ENCODE data around the gene FBXO47. TPM values are rescaled to one million over a fixed set of nuclear protein-coding genes. Genes with fewer than 3 reads are reported as not detected.

FBXO47 gene, protein sequence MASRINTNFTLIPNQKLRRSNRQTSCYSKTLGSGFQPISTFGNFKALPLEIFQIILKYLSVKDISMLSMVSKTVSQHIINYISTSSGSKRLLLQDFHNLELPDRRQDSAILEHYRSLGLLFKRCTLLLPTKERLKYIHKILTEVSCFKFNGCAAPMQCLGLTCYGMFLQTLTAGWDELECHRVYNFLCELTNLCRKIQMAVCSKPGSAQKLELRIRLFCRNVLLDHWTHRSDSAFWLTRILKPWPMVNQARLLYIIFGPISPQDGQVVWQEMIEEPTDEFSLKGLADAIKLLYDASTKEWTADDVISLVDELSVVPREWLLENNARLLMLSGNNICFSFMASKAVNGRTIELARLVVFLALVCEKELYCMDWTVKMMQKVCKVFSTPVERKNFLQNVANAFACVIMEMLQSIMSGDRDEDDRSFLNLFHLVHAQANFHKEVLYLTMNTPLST
- polyA plus RNA-seq (ENCODE audit: insufficient read length in 12 of 12) = not detected
- long read RNA-seq, donor 1 = 0 reads
- long read RNA-seq, donor 2 = 0 reads
- long read RNA-seq, donor 3 = 0 reads
- long read RNA-seq, donor 4 = 0 reads
- long read RNA-seq, donor 5 = 0 reads
- long read RNA-seq, donor 6 = 0 reads
- long read RNA-seq, donor 7 = 0 reads
- long read RNA-seq, donor 8 = 0 reads
- long read RNA-seq, donor 9 = 0 reads
- long read RNA-seq, donor 10 = 0 reads
- long read RNA-seq, donor 11 = 0 reads

DNA sequence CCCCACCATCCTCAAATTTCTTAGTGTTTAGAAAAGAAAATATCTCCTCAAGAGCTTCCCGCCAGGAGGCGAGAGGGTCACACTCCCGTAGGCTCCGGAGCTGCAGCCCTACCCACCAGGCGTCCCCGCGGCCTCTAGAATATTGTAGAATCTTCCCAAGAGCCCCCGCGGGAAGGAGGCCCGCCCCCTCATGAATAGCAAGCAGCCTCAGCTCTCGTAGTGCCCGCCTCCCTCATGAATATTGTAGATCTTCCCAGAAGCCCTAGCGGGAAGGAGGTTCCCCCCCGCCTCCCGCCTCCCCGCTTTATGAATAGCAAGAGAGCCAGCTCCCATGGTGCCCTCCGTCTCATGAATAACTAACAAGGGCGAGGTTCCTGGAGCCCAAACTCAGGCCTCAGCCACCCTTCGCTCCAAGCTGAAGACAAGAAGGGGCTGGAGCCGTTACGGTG is at the start of gene FBXO47:
Gene FBXO47 (minus strand): TSS at position 114 of the 449 bp plus-strand sequence. CDS start 4,378 bp downstream, outside the sequence.
- peak; percentile 88 for DNase-seq

DNA sequence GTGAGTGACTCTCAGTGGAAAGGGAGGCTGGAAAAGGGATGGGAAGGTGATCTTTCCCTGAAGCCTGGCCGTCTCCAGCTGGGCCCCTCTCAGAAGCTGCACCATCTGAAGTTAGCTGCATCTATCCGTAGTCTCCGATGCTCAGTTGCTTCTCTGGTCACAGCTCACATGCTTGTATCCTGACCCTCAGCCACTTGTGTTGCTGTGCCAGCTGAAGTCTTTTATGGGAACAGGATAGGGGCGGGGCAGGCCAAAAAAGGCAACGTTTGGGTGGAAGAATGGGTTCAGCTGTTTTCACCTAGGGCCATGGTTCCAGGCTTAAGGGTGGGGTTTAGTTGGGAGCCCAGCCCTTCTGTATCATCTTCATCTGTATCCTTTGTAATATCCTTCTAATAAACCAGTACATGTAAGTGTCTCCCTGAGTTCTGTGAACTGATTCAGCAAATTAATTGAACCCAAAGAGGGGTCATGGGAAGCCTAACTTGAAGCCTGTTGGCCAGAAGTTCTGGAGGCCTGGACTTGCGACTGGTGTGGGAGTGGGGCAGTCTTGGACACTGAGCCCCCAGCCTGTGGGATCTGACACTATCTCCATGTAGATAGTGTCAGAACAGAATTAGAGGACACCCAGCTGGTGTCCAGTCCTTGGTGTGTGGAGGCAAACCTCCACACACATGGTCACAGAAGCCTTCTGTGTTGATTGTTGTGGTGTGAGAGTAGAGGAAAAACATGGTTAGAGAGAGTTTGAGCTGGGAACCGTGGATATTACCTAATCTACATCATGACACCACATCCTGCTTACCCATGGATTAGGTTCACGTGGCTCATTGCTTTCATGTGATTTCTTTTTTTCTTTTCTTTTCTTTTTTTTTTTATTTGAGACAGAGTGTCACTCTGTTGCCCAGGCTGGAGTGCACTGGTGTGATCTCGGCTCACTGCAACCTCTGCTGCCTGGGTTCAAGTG is 49.3 kb upstream of the FBXO47 start:
- no peak for DNase-seq

DNA sequence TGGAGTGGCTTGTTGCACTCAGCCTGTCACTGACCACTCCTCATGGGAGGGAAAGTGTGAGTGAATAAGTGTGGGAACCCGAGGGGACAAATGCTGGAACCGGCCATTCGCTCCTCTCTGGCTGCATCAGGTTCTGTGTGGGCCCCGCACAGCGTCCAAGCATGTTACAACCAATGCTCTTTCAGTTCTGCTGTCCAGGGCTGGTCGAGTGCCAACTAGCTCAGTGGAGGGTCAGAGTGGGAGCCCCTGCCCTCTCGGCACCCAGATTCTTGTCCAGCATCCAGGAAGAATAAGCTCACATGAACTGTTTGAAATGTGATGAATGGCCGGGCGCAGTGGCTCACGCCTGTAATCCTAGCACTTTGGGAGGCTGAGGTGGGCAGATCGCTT is 48.3 kb upstream of the FBXO47 start:
- DNase-seq = no peak

DNA sequence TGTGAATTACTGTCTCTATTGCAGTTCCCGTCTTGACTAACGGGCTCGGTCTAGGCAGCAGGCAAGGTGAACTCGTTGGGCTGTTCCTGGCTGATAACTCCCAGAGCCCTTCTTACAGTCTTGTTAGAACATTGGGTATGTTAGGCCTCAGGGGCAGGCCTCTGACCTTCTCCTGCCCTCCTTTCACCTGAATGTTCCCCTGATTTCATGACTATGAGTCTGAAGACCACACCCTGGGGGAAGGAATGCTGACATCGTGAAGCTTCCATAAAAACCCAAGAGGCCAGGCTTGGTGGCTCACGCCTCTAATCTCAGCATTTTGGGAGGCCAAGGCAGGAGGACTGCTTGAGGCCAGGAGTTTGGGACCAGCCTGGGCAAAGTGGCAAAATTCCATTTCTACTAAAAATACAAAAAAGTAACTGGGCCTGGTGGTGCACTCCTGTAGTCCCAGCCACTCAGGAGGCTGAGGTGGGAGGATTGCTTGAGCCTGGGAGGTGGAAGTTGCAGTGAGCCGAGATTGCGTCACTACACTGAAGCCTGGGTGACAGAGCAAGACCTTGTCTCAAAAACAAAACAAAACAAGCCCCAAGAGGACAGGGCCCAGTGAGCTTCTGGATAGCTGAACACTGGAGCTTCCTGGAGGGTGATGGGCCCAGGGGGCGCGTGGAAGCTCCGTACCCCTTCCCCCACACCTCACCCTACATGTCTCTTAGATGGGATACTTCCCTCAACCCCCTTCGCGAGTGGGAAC is 47.8 kb upstream of the FBXO47 start:
- DNase-seq = no peak

DNA sequence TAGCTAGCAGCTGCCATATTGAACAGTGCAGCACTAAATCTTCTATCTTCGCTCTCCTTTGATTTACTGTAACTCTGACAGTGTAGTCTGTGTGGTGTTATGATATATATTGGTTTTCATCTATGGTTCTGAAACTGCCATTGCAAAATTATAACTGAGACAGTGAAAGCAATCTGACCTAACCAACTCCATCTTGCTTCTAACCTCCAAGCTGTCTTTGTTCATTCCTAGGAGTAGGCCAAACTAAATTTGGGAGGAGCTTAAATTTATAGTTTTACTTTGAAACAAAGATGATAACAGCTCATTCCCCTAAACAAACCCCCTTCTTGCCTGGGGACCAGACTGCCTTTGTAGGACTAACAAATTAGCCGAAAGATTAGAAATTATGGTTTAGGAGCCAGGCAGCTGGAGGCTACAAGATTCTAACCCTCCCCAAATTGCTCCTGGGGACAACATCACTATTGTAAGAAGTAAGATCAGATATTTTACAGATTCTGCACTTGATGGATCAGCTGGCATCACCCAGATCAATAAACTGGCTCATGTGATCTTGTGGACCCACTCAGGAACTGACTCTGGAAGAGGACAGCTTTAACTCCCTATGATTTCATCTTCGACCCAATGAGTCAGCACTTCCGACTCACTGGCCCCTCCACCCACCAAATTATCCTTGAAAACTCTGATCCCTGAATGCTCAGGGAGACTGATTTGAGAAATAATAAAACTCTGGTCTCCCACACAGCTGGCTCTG is 47.0 kb upstream of the FBXO47 start:
- no peak for DNase-seq

DNA sequence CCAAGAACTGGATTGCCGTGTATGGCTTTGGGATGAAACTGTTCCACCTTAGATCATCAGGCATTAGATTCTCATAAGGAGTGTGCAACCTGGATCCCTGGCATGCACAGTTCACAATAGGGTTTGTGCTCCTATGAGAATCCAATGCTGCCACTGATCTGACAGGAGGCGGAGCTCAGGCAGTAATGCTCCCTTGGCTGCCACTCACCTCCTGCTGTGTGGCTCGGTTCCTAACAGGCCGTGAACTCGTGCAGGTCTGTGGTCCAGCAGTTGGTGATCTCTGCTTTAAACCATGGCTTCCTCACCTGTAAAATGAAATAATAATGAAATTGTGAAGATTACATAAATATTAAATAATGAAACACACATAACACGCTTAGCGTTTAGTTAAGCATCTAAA is 45.5 kb upstream of the FBXO47 start:
- DNase-seq = no peak

DNA sequence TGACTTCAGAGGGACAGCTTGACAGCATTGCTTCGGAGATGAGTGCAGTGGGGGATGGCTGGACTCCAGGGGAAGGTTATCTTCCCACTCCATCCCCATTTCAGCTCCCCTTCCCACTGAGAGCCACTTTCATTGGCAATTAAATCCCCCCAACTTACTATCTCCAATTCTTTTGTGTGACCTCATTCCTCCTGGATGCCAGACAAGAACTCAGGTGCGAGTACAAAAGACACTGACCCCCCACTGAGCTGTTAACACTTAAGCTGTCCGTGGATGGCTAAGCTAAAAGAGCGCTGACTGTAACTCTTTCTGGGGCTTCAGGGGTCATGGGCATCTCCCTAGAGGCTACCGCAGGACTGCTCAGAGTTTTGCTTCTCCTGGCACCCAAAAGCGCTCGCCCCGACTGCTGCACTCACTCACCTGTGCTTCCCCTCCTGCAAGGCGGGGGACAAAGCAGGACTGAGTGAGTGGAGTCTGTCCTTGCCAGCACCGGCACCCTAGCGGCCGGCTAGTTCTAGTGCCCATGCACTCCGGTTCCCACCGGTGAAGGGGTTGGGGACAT is 44.8 kb upstream of the FBXO47 start:
- DNase-seq = no peak

DNA sequence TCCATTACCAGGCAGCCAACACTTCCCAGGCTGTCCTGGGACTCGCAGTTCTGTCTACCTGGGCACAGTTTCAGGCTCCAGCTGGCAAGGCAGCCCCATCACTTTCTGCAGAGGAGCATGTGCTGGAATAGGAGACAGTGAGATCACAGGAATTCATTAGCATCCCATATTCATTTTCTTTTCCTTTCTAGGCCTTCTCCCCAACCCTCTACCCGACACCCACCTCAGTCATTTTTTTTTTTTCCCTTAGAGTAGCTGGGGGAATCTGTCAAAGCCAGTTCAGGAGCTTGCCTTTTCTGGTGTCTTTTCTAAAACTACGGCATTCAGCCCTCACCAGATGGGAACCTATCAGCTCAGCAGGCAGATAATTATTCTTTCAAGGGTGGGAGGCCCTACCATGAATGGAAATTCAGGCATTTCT is 42.4 kb upstream of the FBXO47 start:
- no peak for DNase-seq

DNA sequence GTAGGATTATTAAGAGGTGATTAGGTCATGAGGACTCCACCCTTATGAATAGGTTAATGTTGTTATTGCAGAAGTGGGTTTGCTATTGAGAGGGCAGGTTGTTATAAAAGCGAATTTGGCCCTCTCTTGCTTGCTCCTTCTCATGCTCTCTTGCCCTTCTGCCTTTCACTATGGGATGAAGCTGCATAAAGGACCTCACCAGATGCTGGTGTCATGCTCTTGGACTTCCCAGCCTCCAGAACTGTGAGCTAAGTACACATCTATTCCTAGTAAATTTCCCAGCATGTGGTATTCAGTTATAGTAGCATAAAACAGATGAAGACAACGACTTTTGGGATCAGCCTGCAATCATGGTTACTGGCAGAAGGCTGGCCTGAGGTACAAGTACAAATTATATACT is 41.4 kb upstream of the FBXO47 start:
- no peak for DNase-seq

DNA sequence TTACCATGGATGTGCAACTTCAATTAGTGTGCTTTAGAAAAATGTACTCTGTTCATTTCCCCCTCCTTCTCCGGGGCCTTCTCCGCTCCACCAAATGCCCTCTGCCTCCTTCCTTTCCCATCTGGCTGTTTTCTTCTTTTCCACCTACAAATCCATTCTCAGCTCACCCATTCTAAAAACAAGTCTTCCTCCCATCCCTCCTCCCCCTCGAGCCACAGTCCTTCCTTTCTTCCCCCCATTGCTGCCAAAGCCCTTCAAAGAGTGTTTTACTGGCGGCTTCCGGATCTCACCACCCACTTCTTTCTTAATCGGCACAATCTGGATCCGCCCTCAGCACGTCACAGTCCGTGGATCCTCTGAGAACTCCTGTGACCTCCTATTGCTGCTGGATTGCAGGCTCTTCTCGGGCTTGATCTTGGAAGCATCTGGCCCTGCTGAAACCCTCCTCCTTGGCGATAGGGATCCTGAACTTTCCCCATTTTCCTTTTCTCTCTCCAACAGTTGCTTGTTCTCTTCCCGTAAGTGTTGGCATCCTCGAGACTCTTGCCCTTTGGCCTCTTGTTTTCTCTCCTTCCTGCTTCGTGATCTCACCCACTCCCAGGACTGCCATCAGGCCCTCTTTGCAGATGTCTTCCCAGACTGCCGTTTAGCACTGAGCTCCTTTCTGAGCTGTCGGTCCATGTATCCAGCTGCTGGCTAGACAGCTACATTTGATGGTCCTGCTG is 36.0 kb upstream of the FBXO47 start:
- peak; percentile 49 for DNase-seq

DNA sequence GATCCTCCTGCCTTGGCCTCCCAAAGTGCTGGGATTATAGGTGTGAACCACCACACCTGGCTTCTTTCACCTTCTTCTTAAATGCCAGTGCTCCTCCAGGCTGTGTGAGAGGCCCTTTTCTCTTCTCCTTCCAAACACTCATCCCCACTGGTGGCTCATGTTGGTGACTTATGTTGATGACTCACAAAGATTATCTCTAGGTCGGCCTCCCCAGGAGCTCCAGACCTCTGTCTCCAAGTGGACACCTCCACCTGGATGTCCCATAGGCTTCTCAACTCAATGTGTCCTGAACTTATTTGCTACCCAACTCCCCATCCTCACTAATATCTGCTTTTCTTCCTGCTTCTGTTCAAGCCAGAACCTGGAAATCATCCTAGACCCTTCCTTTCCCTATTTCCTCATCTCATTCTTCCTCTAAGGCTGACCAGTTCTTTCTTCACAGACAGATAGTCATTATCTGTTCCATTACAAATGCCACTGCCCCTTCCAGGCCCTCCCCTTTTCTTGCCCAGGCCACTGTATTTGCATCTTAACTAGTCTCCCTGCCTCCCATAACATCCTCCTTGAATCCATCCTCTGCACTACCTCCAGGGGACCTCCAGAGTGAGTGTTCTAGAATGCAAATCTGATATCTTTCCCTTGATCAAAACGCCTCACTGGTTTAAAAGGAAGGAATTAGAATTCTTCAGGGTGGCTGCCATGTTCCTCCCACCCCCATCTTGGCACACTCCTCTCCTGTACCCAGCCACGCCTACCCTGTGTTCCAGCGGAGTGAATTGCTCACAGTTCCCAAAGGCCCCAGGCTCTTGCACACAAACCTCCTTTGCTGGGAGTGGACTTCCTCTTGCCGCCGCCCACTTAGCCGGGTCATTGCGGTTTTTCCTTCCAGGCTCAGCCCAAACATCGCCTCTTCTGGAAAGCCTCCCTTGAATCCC is 34.8 kb upstream of the FBXO47 start:
- peak; percentile 36 for DNase-seq

DNA sequence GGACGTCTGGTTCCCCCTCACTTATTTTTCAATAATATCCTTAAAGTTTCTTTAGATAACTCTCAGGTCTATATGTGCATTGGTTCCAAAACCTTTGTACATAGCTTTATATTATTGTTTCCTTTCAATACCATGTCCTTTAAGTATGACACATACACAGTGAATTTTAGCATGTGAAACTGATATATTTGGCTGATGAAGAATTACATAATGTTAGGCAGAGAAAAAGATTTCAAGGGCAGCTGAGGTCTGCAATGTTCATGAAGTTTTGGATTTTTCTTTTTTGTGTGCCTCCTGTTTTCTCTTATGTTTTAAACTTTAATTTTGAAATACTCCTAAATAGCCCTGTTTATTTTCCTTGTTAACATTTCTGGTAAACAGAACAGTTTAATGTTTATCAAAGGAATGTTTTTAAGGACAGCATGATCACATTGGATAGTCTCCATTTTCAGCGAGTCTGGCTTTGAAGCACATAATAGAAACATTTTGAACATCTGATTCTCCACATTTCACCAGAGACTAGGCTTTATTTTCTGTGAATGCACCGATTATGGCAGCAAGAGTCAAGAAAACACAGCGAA is 32.9 kb upstream of the FBXO47 start:
- DNase-seq = no peak

DNA sequence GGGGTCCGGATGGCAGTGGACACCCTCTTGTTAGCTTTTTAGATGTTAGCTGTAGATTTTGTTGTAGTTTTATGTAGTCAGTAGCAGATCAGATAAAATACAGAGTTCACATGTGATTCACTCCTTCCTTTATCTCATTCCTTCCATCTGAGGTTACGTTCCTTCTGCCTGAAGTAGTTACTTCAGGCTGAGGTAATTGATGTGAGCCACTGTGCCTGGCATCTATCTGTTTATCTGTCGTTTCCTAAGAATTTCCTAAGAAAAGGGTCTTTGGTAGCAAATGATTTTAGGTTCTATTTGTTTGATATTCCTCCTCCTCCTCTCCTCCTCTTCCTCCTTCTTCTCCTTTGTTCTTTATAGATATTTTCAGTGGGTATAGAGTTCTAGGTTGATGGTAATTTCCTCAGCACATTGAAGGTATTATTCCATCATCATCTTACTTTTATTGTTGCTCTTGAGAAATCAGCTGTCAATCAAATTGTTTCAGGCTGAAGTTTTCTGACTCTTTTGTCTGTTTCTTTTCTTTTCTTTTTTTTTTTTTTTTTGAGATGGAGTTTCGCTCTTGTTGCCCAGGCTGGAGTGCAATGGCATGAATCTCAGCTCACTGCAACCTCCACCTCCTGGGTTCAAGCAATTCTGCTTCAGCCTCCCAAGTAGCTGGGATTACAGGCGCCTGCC is 29.6 kb upstream of the FBXO47 start:
- no peak for DNase-seq

DNA sequence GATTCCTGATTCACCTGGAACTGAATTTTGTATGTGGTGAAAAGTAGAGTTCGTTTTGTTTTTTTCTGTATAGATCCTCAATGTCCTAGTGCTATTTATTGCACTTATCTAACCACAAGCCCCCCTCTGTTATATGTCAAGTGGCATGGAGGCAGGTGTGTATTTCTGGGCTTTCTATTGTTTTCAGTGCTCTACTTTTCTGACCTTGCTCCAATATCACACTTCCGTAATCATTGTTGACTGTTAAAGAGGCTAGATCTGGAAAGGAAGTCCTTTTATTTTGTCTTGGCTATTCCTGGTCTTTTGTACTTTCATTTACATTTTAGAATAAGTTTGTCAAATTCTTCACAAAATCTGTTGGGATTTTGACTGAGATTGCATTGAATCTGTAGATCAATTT is 26.8 kb upstream of the FBXO47 start:
- DNase-seq = no peak

DNA sequence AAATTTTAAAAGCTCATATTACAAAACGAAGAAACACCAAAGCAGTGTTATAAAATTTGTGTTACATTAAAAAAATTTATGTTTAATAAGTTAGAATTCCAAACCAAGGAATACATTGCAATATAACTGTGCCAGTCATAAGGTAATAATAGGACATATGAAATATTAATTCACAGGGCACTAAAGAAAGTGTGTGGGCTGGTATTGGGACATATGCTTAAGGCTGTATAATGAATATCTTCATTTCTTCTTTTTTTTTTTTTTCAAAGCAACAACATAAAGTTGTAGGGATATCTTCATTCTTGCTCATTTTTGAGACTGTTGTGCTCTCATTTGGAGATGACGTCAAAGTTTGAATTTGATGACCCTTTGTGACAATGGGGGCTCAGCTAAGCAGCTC is 17.5 kb upstream of the FBXO47 start:
- DNase-seq = no peak

DNA sequence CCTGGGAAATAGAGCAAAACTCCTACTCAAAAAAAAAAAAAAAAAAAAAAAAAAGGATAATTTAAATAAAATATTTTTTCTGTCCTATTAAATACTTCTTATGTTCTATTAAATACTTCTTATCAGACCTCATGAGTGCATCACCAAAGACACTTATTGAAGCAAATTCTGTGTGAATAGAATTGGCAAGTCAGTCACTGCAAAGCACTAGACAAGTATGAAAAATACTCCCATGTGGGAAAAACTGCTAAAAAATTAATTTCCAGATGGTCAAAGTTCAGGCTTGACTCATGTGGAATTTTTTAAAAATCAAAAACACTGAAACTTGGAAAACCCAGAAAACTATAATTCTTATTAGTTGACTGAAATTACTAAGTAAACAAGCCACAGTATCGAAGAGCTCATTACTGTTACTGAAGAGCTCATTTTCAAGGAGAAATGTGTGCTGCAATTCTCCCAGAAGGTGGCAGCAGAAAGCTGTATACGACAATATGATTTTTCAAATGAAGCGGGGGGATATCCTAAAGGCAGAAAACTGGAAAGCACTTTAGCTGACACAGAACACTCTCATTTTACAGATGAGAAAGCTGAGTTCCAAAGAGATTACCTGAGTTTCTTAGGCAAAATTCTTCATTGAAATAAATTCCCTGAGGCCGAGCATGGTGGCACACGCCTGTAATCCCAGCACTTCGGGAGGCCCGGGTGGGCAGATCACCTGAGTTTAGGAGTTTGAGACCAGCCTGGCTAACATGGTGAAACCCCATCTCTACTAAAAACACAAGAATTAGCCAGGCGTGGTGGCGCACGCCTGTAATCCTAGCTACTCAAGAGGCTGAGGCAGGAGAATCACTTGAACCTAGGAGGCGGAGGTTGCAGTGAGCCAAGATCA is 15.9 kb upstream of the FBXO47 start:
- peak; percentile 79 for DNase-seq
